ENCODE measurements around the gene GDF9.

DNA sequence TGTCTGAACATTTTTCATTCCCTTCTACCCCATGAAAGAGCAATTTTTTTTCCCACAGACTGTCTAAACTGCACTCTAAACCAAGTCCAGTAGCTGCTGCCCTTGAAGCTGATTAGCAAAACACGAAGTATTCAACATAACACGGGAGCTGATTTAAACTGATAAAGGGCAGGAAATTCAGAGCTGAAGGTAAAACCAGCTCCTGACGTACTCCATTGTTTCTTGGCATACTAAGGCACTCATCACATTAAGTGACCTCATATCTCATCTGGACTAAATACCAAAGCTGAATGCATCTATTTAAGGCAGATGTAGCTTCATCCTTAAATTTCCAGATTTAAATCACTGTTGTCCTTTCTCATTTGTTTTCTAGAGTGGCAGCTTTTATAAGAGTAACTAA, 12.0 kb downstream of the GDF9 start:
- TF ChIP-seq POLR2A (IDR thresholded peaks at IDR 0.05; ENCODE audit: extremely low read depth, insufficient read length), result no peak
- TF ChIP-seq, protein P1, sequence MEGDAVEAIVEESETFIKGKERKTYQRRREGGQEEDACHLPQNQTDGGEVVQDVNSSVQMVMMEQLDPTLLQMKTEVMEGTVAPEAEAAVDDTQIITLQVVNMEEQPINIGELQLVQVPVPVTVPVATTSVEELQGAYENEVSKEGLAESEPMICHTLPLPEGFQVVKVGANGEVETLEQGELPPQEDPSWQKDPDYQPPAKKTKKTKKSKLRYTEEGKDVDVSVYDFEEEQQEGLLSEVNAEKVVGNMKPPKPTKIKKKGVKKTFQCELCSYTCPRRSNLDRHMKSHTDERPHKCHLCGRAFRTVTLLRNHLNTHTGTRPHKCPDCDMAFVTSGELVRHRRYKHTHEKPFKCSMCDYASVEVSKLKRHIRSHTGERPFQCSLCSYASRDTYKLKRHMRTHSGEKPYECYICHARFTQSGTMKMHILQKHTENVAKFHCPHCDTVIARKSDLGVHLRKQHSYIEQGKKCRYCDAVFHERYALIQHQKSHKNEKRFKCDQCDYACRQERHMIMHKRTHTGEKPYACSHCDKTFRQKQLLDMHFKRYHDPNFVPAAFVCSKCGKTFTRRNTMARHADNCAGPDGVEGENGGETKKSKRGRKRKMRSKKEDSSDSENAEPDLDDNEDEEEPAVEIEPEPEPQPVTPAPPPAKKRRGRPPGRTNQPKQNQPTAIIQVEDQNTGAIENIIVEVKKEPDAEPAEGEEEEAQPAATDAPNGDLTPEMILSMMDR (IDR thresholded peaks at IDR 0.05; ENCODE audit: low read depth, low read length), result no peak
